ENCODE results near the gene PRPSAP2.

PRPSAP2 gene

DNA sequence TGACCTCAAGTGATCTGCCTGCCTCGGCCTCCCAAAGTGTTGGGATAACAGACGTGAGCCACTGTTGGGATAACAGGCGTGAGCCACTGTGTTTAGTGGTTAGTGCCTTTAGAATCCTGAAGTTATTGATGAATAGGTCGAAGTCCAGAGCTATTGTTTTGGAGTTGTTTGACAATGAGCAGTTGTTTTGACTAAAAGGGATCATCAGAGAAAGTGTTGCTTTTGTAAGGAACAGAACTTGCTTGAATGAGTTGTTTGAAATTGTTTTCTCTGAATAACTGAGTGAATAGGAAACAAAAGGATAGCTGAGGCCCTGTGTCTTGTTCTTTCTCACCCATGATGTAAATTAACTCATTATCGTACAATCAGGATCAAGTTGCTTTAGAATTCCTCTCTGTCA is 46.6 kb downstream of the PRPSAP2 start:
- TF ChIP-seq, protein P1, sequence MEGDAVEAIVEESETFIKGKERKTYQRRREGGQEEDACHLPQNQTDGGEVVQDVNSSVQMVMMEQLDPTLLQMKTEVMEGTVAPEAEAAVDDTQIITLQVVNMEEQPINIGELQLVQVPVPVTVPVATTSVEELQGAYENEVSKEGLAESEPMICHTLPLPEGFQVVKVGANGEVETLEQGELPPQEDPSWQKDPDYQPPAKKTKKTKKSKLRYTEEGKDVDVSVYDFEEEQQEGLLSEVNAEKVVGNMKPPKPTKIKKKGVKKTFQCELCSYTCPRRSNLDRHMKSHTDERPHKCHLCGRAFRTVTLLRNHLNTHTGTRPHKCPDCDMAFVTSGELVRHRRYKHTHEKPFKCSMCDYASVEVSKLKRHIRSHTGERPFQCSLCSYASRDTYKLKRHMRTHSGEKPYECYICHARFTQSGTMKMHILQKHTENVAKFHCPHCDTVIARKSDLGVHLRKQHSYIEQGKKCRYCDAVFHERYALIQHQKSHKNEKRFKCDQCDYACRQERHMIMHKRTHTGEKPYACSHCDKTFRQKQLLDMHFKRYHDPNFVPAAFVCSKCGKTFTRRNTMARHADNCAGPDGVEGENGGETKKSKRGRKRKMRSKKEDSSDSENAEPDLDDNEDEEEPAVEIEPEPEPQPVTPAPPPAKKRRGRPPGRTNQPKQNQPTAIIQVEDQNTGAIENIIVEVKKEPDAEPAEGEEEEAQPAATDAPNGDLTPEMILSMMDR (IDR thresholded peaks at IDR 0.05; ENCODE audit: low read depth, low read length): no peak
- DNase-seq (ENCODE audit: extremely low read depth, low read depth): no peak

DNA sequence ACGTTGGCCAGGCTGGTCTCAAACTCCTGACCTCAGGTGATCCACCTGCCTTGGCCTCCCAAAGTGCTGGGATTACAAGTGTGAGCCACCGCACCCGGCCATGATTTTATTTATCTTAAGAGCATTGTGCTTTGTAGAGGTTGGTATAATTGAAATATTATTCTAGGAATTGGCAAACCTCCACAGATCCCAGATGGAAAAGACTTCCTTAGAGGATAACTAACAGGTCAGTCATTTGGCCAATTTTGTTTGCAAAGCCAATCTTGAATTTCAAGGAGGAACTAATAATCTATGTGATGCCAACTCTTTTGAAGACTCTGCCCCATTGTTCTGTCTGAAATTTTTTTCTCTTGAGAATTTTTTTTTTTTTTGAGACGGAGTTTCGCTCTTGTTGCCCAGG is 47.3 kb downstream of the PRPSAP2 start:
- no peak for DNase-seq (ENCODE audit: extremely low read depth, low read depth)
- TF ChIP-seq, protein P1 (IDR thresholded peaks at IDR 0.05; ENCODE audit: low read depth, low read length): no peak

DNA sequence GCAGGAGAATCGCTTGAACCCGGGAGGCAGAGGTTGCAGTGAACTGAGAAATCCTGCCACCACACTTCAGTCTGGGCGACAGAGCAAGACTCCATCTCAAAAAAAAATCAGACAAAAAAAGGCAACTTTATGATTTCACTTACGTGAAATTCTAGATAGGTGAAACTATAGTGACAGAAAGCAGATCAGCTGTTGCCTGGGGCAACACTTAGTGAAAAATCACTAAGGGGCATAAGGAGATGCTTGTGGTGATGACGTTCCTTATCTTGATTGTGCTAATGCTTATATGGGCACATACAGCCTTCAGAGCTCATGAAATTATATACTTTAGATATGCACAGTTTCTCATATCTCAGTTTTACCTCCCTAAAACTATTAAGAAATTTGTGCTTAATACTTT is 52.4 kb downstream of the PRPSAP2 start:
- DNase-seq (ENCODE audit: extremely low read depth, low read depth): no peak
- TF ChIP-seq, protein P1 (IDR thresholded peaks at IDR 0.05; ENCODE audit: low read depth, low read length): no peak

DNA sequence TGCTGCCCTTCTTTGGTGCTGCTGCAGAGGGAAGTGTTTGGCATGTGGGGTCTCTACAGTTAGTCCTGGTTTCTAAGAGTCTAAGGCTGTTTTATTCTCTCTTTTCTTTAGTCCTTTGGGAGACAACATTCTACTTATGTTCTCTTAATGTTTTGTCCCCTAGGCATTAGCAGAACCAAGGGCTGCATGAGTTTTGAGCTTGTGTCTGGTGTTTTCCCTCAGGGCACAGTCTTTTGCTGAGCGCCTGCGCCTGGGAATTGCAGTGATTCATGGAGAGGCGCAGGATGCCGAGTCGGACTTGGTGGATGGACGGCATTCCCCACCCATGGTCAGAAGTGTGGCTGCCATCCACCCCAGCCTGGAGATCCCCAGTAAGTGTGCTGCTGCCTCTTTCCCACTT is 53.0 kb downstream of the PRPSAP2 start:
- TF ChIP-seq, protein P1 (IDR thresholded peaks at IDR 0.05; ENCODE audit: low read depth, low read length): no peak
- no peak for DNase-seq (ENCODE audit: extremely low read depth, low read depth)

DNA sequence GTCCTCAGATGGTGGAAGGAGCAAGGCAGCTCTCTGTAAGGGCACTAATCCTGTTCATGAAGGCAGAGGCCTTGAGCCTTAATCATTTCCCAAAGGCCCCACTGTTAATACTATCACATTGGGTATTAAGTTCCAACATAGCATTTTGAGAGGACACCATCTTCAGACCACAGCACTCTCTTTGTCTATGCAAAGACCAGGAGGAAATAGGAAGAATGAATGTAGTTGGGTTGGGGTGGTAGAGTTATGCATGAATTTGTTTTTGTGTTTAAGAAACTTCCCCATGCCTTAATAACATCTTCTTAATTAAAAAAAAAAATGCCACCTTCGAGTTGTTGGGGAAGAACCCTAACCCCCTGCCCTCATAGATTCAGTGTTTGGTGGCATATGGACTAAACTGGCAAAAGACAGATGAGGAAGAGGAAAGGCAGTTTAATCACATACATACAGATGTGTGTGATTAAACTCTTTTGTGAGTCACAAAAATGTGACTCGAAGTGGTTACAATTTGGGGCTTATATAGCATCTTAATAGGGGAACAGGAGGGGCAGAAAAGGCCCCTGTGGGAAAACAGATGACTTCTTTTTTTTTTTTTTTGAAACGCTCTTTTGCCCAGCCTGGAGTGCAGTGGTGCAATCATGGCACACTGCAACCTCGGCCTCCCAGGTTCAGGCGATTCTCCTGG is 59.0 kb downstream of the PRPSAP2 start:
- DNase-seq (ENCODE audit: extremely low read depth, low read depth): peak; percentile 10
- TF ChIP-seq, protein P1 (IDR thresholded peaks at IDR 0.05; ENCODE audit: low read depth, low read length): no peak

DNA sequence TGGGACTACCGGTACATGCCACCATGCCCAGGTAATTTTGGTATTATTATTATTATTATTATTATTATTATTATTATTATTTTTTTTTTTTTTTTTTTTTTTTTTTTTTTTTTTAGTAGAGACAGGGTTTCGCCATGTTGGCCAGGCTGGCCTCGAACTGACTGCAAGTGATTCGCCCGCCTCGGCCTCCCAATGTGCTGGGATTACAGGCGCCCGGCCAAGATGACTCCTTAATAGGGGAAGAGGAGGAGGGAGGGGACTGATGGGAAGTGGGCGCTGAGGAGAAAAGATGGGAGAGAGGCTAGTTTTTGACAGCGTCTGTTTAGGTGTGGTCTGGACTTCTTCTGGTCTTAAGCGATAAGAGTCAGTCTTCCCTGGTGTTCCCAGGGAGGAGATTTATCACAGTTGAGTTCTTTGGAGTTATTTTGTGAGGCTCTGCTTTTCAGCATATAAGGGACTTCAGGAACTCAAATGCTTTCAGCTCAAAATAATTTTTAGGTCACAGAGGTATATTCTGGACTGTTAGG is 59.6 kb downstream of the PRPSAP2 start:
- TF ChIP-seq, protein P1 (IDR thresholded peaks at IDR 0.05; ENCODE audit: low read depth, low read length): no peak
- no peak for DNase-seq (ENCODE audit: extremely low read depth, low read depth)

DNA sequence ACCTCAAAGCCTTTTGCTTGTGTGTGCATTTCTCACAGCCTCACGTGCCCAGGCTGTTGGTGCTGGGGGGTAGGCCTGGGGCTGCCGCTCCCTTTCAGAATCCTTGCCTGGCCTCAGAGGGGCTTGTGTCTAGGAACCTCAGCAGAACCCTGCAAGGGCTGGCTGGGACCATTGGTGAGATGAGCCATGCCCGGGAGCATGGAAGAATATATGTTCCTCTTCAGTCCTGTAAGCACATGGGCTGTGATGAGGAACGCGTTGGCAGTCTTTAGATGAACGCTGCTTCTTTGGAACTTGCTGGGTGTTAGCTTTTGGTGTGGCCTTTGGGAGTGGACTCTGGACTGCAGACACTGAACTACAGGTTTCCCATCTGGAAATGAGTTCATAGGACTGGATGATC is 62.0 kb downstream of the PRPSAP2 start:
- TF ChIP-seq, protein P1 (IDR thresholded peaks at IDR 0.05; ENCODE audit: low read depth, low read length): no peak
- no peak for DNase-seq (ENCODE audit: extremely low read depth, low read depth)
